HG03039 (cell line): ENCODE results near the gene HOMER1.
A peak's percentile ranks its signal among the peaks of the same experiment; 100 is the strongest.
"Not testable (repeated sequence)": the region's sequence is repeated elsewhere in the genome, so short reads cannot be mapped to it uniquely, and the experiment has no call there.

ENCODE experiments used
- ATAC-seq: cut with Tn5 transposase; IDR thresholded peaks from one replicate; pipeline ENCODE4 v1.9.1; 2021; ENCODE audit warnings: mild to moderate bottlenecking, moderate library complexity; ENCODE audit not compliant: unreplicated experiment

The HOMER1 gene

GRCh38 chr5:79518718-79519117 is 4.8 kb upstream of the HOMER1 start:
- ATAC-seq: no peak

GRCh38 chr5:79517601-79518000 is 3.7 kb upstream of the HOMER1 start:
- ATAC-seq: no peak

- ATAC-seq: no peak
Observed at GRCh38 chr5:79516986-79517385, 3.1 kb upstream of the HOMER1 start.

- not testable (repeated sequence) for ATAC-seq
Observed at GRCh38 chr5:79516331-79516730, 2.4 kb upstream of the HOMER1 start.

GRCh38 chr5:79514391-79515105 is 614 bp upstream of the HOMER1 start:
- ATAC-seq: peak; percentile 79

GRCh38 chr5:79513308-79513703 is 628 bp downstream of the HOMER1 start:
- ATAC-seq: no peak

GRCh38 chr5:79512471-79513307 is 1.2 kb downstream of the HOMER1 start:
- no peak for ATAC-seq

- ATAC-seq: no peak
Observed at GRCh38 chr5:79512049-79512448, 1.9 kb downstream of the HOMER1 start.

GRCh38 chr5:79510638-79511037 is 3.3 kb downstream of the HOMER1 start:
- ATAC-seq: no peak

GRCh38 chr5:79509244-79509885 is 4.6 kb downstream of the HOMER1 start:
- no peak for ATAC-seq

- no peak for ATAC-seq
Observed at GRCh38 chr5:79508794-79509193, 5.1 kb downstream of the HOMER1 start.

- ATAC-seq: no peak
Observed at GRCh38 chr5:79508354-79508753, 5.6 kb downstream of the HOMER1 start.

GRCh38 chr5:79507251-79508205 is 6.4 kb downstream of the HOMER1 start:
- no peak for ATAC-seq

- no peak for ATAC-seq
Observed at GRCh38 chr5:79505138-79505537, 8.8 kb downstream of the HOMER1 start.

- no peak for ATAC-seq
Observed at GRCh38 chr5:79503794-79504495, 10.0 kb downstream of the HOMER1 start.

- no peak for ATAC-seq
Observed at GRCh38 chr5:79499640-79500273, 14.2 kb downstream of the HOMER1 start.

GRCh38 chr5:79495311-79495710 is 18.6 kb downstream of the HOMER1 start:
- no peak for ATAC-seq

GRCh38 chr5:79493596-79494345 is 20.2 kb downstream of the HOMER1 start:
- no peak for ATAC-seq
